SU-DHL-6 (cell line): Measurements from ENCODE around the gene LRRC4B.

Experiments
- H2AFZ ChIP-seq: fragments of 200-600 bp; sonication (generic); 2 replicates; pipeline ENCODE4 v1.6.1; 2014; ENCODE audit warnings: low read depth, mild to moderate bottlenecking, moderate library complexity, mixed read lengths, antibody characterized with exemption, low read length; ENCODE audit not compliant: severe bottlenecking
- H3F3A ChIP-seq: fragments of 200-600 bp; shearing (Covaris generic); 2 replicates; pipeline ENCODE4 v1.6.0; 2016; ENCODE audit warnings: antibody characterized with exemption, mild to moderate bottlenecking; ENCODE audit not compliant: insufficient read depth
- H3K27ac ChIP-seq: fragments of 200-600 bp; sonication (generic); 2 replicates; pipeline ENCODE4 v1.5.1; 2016; ENCODE audit warnings: low read depth, mild to moderate bottlenecking, low read length, moderate library complexity, mixed read lengths
- H3K27me3 ChIP-seq: fragments of 200-600 bp; sonication (generic), shearing (Covaris generic); 2 replicates; pipeline ENCODE4 v1.6.0; 2014; ENCODE audit warnings: mild to moderate bottlenecking, low read length
- H3K36me3 ChIP-seq: fragments of 200-600 bp; sonication (generic); 2 replicates; pipeline ENCODE4 v1.6.1; 2014; ENCODE audit warnings: mild to moderate bottlenecking, low read length, mixed read lengths
- H3K4me2 ChIP-seq: fragments of 300-600, 200-600 bp; shearing (Covaris generic), sonication (generic); 2 replicates; pipeline ENCODE4 v1.6.0; 2014; ENCODE audit warnings: low read length, low read depth, mild to moderate bottlenecking; ENCODE audit not compliant: poor library complexity, severe bottlenecking
- H3K4me3 ChIP-seq: fragments of 200-600 bp; sonication (generic); 2 replicates; pipeline ENCODE4 v1.5.1; 2014; ENCODE audit warnings: antibody characterized with exemption, low read length, mild to moderate bottlenecking, mixed read lengths; ENCODE audit not compliant: insufficient read depth, poor library complexity, severe bottlenecking
- H3K79me2 ChIP-seq: fragments of 200-600 bp; sonication (generic); 2 replicates; pipeline ENCODE4 v1.6.1; 2014; ENCODE audit warnings: mild to moderate bottlenecking, low read length, moderate library complexity; ENCODE audit not compliant: insufficient read depth
- H3K9ac ChIP-seq: fragments of 200-600 bp; sonication (generic); 2 replicates; pipeline ENCODE4 v1.7.0; 2014; ENCODE audit warnings: mild to moderate bottlenecking, low read length
- H3K9me2 ChIP-seq: fragments of 200-600 bp; sonication (generic); replicated peaks from 2 replicates; pipeline ENCODE4 v1.6.1; 2014; ENCODE audit warnings: low read length; ENCODE audit not compliant: insufficient read depth
- H3K9me3 ChIP-seq: fragments of 200-600 bp; sonication (generic); 2 replicates; pipeline ENCODE4 v1.6.1; 2014; ENCODE audit warnings: low read length, mixed read lengths; ENCODE audit not compliant: insufficient read depth
- H4K20me1 ChIP-seq: fragments of 200-600 bp; sonication (generic); 2 replicates; pipeline ENCODE4 v1.6.1; 2014; ENCODE audit warnings: low read depth, mild to moderate bottlenecking, antibody characterized with exemption, low read length, moderate library complexity, mixed read lengths
- EZH2phosphoT487 ChIP-seq: fragments of 200-600 bp; sonication (generic), shearing (Covaris generic); conservative IDR thresholded peaks from 2 replicates; pipeline ENCODE4 v1.6.1; 2018; ENCODE audit warnings: mild to moderate bottlenecking, antibody characterized with exemption, low read length, moderate library complexity, mixed read lengths
- TF ChIP-seq, protein P1 (sequence below): fragments of 200-600 bp; sonication (generic); IDR thresholded peaks from one replicate; pipeline ENCODE4 v1.5.1; 2017; ENCODE audit warnings: antibody characterized with exemption, mild to moderate bottlenecking, low read length, moderate library complexity; ENCODE audit not compliant: insufficient read depth, poor library complexity, severe bottlenecking

LRRC4B gene

DNA sequence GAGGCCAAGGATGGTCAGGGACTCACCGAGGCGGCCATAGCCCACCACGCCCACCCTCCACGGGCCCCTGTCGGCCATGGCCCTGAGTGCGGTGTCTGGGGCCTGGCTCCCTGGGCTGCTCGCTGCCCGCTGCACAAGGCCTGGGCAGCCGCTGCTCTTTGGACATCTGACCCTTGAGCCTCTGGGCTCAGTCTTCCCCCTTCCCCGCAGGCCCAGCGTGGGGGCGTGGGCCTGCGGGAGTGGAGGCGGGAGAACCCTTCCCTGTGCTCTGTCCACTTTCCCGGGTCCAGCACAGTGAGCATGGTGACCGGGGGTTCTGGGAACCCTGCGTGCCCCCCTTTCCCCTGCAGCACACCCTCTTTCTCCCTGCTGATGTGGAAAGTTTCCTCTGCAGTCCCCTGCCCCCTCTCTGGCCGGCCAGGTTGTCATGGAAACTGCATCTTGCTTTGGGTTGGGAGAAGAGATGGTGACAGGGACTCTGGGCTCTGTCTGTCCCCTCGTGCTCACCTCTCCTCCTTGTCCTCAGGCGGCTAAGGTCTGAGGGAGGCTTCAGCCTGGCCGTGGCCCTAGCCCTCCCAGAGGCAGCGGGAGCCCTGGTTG, 54.4 kb downstream of the LRRC4B start, which contains the start of gene ASPDH:
Gene ASPDH, minus strand, starts transcription at position 168 of the 600 bp plus-strand sequence. Its CDS starts 90 bp downstream, at position 78.
- Histone ChIP-seq H4K20me1 (no peaks in the 10 kb centered on the region), H3F3A (no peaks in the 10 kb centered on the region), H3K27ac (no peak within 1 kb of the TSS), H3K36me3 (no peaks in the 10 kb centered on the region), H3K9me3 (no peaks in the 10 kb centered on the region), H3K4me2 (no peak within 1 kb of the TSS), H3K79me2 (no peaks in the 10 kb centered on the region), H3K27me3 (no peaks in the 10 kb centered on the region), H2AFZ (no peak within 1 kb of the TSS), H3K9ac (no peak within 1 kb of the TSS), H3K4me3 (no peak within 1 kb of the TSS), H3K9me2 (no peaks in the 10 kb centered on the region)
- TF ChIP-seq, protein P1, sequence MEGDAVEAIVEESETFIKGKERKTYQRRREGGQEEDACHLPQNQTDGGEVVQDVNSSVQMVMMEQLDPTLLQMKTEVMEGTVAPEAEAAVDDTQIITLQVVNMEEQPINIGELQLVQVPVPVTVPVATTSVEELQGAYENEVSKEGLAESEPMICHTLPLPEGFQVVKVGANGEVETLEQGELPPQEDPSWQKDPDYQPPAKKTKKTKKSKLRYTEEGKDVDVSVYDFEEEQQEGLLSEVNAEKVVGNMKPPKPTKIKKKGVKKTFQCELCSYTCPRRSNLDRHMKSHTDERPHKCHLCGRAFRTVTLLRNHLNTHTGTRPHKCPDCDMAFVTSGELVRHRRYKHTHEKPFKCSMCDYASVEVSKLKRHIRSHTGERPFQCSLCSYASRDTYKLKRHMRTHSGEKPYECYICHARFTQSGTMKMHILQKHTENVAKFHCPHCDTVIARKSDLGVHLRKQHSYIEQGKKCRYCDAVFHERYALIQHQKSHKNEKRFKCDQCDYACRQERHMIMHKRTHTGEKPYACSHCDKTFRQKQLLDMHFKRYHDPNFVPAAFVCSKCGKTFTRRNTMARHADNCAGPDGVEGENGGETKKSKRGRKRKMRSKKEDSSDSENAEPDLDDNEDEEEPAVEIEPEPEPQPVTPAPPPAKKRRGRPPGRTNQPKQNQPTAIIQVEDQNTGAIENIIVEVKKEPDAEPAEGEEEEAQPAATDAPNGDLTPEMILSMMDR = no peak

DNA sequence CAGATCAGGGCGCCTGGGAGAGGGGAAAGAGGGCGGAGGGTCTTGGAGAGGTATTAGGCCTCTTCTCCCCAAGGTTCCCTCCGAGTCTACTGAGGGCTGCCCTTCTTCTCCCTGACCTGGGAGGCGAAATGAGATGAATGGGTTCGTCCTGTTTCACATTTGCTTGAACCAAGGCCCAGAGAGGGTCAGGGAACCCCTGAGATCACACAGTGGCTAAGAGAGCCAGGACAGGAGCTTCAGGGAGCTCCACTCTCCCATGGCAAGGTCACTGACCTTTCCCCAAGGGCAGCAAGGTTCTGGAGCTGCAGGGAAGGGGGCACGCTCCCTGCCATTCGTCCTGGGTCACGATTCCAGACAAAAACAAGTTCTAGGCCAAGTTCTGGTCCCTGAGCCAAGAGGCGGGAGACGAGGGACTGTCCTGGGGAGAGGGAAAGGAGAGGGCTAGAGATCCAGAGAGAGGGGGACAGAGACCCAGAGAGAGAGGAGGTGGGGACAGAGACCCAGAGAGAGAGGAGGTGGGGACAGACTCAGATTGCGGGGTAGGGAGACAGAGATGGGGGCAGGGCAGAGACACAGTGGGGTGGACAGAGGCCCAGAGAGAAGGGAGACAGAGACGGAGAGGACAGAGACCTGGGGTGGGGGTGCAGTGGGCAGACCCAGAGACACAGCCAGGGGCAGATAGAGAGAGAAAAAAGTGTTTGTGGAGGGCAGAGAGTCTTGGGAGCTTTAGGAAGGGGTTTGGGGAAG, 55.1 kb downstream of the LRRC4B start:
- Histone ChIP-seq H3K4me3 (no peak overlapping the region), H3K9ac (no peak overlapping the region), H3K36me3 (no peaks in the 10 kb centered on the region), H3K27me3 (no peaks in the 10 kb centered on the region), H4K20me1 (no peaks in the 10 kb centered on the region), H3F3A (no peaks in the 10 kb centered on the region), H3K79me2 (no peaks in the 10 kb centered on the region), H3K9me3 (no peaks in the 10 kb centered on the region), H3K4me2 (no peak overlapping the region), H2AFZ (no peak overlapping the region), H3K9me2 (no peaks in the 10 kb centered on the region), H3K27ac (no peak overlapping the region)
- no peak for TF ChIP-seq EZH2phosphoT487
- TF ChIP-seq, protein P1 = no peak

DNA sequence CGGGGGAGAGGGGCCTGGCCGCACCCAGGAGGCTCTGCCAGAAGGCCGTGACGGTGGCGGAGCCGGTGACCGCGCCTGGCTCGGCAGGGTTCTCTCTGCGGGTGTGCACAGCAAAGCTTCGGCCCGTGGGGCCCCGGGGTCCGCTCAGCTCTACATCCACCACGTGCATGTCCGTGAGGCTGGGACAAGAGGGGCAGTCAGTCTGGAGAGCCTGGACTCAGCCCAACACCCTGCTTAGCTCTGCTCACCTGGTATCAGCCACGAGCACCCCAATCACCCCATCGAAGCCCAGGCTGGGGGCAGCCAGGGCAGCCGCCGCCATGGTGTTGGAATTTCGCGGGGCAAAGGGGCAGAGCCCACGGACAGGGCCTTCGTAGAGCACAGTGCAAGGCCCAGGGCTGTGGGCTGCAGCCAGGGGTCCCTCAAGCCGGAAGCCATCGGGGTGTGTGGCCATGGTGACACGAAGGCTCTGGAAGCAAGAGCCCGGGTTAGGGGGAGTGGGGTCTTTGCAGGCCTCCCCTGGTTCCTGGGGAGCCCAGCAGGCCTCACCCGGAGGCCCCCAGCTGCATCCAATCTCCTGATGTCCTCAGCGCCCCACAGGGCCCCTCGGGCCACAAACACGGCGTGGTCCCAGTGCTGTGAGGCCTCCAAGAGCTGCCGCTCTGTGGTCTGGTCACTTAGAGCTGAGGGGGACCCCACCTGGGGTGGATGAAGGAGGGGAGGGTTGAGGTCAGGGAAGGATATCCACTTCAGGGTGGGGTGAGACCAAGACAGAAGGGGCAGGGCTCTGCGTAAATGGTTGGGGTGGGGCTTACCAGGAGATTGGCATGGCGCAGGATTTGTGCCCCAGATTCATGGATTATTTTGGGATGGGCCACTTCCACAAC, 55.9 kb downstream of the LRRC4B start:
- Histone ChIP-seq H3K79me2 (no peaks in the 10 kb centered on the region), H3K9ac (0 out of 2 replicates have a peak overlapping the region, but pooled peaks have one; percentile 80), H2AFZ (no peak overlapping the region), H3K36me3 (no peaks in the 10 kb centered on the region), H4K20me1 (no peaks in the 10 kb centered on the region), H3K4me2 (peak overlapping the region; percentile 78), H3K27ac (no peak overlapping the region), H3F3A (no peaks in the 10 kb centered on the region), H3K4me3 (no peak overlapping the region), H3K27me3 (no peaks in the 10 kb centered on the region), H3K9me3 (no peaks in the 10 kb centered on the region), H3K9me2 (no peaks in the 10 kb centered on the region)
- TF ChIP-seq EZH2phosphoT487 = no peak
